OCI-M1 (cell line): ENCODE data around the gene KCTD14.
A peak's percentile ranks its signal among the peaks of the same experiment; 100 is the strongest.
"Not testable (repeated sequence)": the region's sequence is repeated elsewhere in the genome, so short reads cannot be mapped to it uniquely, and the experiment has no call there.

Experiments used
- DNase-seq: peaks from one replicate; lab custom pipeline; 2025; lab: John Stamatoyannopoulos, UW

The KCTD14 gene

DNA sequence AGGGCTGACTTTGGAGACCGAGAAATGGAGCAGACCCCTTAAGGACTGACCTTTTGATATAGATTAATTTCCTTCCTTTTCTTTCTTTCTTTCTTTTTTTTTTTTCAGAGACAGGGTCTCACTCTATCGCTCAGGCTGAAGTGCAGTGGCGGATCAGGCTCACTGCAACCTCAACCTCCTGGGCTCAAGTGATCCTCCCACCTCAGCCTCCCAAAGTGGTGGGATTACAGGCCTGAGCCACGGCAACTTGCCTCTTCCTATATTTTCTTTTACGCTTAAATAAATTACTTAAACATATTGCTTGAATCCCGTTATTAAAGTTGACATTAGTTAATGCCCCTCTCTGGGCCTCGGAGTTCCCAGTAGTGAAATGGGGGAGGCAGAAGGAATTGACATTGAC lies 350 bp upstream of the KCTD14 start:
- no peak for DNase-seq

DNA sequence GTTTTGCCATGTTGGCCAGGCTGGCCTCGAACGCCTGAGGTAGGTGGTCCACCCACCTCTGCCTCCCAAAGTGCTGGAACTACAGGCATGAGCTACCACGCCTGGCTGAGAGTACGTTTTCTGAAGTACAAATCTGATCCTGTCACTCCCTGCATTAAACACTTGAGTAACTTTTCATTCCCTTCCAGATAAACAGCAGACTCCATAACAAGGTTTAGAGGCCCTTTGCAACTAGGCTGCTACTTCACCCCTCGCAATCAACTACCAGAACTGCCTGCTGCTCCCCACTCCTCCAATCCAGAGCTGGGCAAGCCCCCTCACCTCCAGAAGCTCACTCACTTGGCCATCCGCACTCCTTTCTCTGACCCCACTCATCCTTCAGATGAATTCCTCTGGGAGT lies 1.5 kb downstream of the KCTD14 start:
- no peak for DNase-seq

DNA sequence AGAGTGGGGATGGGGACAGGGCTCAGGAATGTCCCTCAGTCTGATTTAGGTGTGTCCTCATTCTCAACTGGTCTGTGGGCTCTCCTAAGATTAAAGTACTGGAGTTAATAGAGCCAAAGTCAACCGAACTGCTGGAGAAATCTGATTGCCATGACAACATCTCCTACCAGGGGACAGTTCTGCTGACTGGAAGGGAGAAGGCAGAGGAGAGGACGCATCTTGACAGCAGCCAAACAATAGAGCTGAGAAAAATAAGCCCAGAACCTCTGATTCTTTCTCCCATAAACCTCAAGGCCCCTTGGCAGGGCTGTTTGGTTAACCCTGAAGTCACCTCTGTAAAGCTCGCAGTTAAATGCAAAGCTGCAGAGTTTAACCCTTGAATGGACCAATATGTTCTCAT lies 2.8 kb downstream of the KCTD14 start:
- DNase-seq: no peak

DNA sequence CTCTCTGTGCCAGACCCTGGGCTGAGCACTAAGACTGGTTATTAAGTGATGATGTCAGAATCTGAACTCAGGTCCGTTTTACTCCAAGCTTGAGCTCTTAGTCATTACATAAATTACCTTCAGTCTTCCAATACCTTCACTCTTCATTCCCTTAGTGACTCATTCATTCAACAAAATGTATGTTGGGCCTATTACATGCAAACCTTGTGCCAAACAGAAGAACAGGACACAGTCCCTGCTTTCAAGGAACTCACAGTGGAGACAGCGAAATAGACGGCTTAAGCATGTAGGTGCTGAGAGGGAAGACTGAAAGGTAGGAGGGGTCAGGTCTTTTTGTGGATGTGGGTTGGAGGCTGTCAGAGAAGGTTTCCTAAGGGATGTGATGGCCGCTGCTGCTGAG lies 3.3 kb downstream of the KCTD14 start:
- DNase-seq: no peak

DNA sequence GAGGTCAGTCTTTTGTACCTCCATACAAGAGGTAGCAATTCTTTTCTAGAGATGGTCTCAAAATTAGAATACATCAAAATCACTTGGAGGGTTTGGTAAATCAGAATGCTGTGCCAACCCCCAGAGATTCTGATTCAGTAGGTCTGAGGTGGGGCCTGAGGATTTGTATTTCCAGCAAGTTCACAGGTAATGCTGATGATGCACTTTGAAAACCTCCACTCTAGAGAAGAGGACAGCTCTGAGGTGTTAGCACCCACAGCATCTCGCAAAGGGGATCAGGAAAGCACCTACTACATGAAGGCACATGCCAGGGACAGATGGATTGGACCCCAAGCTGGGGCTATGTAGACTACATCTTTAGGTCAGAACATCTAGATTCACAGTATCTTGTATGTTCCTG lies 7.2 kb downstream of the KCTD14 start:
- no peak for DNase-seq

DNA sequence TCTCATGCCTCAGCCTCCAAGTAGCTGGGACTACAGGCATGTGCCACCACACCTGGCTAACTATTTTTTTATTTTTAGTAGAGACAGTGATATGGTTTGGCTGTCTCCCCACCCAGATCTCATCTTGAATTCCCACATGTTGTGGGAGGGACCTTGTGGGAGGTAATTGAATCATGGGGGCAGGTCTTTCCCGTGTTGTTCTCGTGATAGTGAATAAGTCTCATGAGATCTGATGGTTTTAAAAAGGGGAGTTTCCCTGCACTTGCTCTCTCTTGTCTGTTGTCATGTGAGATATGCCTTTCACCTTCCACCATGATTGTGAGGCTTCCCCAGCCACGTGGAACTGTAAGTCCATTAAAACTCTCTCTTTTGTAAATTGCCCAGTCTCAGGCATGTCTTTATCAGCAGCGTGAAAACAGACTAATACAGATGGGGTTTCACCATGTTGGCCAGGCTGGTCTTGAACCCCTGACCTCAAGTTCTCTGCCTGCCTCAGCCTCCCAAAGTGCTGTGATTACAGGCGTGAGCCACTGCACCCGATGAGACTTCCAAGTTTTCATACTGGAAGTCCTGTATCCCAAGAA lies 8.0 kb downstream of the KCTD14 start:
- peak; percentile 88 for DNase-seq

DNA sequence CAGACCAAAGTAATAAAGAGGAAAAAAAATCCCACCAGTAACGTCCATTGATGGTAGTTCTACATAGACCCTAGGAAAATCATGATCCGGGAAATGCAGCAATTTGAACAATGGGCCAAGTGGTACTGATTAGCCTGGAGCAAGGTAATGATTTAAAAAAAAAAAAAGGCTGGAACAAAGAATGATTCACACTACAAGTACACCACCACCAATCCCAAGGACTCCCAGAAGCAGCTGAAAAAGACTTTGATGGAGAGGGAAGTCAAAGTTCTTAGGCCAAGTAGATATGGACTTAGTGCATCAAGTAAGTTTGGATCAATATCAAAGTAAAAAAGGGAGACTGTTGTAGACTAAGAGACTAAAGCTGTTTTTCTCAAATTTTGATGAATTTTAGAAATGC lies 11.8 kb downstream of the KCTD14 start:
- DNase-seq: no peak

DNA sequence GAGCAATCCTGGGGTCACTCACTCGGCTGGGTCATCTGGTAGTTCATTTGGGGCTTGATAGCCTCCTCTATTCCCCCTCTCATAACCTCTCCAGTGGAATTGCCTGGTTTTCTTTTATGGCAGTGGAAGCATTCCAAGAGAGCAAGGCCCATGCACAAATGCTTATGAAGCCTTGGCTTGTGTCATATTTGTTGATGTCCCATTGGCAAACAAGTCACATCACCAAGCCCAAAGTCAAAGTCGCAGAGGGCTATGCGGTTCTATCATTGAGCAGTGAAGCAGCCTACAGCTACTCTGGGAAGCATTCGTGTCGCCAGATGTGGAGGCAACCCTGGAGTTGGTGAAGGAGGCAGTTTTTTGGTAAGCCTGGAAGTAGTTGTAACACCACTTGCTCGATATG lies 12.3 kb downstream of the KCTD14 start:
- DNase-seq: no peak

DNA sequence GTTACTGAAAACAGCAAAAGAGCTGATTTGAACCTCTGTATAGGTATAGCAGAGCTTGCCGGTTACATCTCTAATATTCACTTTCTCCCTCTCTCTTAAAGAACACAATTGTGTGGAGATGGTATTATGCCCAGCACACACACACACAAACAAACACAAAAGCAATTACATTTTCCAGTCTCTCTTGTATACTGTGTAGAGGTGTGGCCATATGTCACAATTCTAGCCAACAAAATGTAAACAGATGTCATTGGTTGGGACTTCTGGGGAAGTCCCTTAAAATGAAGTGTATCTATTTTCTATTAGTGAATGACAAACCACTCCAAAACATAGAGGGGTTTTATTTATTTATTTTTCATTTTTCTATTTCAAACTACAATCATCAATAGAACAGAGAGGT lies 12.8 kb downstream of the KCTD14 start:
- no peak for DNase-seq

DNA sequence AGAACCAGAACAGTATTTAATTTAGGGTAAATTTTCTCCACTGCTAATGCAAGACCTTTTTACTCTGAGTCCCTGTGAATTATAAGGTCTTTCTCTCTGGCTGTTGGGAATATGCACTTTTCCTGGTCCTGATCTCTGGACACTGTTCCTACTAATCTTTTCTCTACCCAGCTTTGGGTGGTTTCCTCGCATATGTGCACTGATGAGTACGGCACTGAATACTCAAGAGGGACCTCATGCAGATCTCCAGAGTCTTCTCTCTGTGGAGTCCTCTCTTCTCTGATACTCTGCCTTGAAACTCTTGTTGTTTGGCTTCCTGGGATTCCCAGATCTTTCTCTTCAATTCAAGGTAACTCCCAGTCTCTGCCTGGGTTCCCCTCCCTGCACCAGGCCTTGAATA lies 14.0 kb downstream of the KCTD14 start:
- DNase-seq: no peak

DNA sequence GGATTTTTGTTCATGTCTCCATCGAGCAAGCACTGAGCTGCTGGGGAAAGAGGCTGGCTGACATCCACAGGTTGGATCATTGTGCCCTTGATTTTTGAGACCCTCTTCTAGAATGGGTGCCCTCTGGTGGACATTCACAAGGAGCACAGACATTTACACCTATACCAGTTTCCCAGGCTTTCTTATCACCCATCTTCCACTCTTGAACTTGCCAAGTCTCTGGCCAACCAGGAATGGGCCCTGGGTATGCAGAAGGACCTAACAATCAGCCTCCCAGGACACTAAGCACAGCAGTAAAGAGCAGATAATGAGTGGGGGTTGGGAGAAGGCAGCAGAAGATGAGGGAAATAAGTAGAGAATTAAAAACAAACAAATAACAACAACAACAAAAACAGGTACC lies 22.9 kb downstream of the KCTD14 start:
- peak; percentile 96 for DNase-seq

DNA sequence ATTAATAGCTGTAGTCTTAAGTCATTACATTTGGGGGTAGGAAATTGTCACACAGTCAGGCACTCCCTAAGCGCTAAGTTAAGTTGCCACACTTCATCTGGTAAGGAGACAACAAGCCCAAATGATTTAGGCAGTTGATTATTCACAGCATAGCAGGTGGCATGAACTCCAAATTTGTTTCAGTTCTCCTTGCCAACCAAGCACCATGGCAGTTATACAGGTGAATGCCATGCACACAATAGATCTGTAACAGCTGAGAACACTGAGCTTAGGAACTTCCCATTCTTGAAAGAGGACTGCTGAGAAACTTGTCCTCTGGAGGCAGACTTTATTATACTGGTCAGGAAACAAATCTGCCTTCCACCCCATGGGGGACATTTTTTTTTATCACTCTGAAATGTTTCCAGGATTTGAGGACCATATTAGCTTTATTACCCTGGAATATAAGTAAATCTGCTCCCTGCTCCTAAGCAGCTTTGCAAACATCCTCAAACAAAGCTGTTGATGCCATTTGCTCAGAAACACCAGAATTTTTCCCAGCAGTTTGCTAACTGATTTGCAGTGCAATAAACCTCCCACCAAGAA lies 23.5 kb downstream of the KCTD14 start:
- DNase-seq: peak; percentile 64

DNA sequence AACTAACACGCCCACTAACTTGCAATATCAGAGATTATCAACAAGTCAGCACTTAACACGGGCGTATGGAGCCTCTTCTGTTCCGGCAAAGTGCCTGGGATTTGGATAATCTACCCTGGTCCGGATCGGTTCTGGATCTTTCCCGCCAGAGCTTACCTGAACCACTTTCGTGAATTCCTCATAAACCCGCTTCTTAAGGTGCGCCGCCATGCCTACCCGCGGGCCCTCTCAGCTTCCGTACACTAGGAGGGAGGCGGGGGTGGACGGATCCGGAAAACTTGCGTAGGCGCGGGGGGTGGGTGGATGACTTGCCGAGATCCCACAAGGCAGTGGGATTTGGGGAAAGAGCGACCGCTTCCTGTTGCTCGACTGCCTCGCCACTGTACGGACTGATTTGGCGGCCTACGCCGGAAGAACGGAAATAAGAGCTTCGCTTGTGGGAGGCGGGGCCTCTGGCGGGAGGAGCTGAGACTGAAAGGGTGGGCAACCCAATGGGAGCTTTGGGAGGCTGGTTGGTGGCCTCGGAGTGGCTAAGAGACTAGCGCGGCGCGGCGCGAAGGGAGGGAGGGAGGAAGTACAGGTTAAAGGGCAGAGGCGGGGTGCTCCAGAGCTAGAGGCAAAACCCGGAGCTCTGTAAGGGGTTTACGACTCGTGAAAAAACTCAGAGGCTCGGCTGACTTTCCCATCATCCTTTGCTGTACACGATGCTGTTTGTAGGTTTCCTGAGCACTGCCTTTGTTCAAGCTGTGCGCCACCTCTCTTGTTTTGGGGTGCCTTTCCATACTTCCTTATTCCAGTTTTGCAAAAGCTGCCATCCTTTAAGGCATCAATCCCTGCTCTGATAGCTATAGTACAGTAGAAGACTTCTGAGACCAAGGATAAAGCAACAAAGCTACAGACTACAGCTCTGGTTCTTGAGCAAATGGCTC lies 28.4 kb downstream of the KCTD14 start, which contains the start of gene INTS4:
Gene INTS4 (minus strand): TSS at position 235 of the 929 bp plus-strand sequence. CDS start 25 bp downstream, at position 210.
- DNase-seq: peak; percentile 100

DNA sequence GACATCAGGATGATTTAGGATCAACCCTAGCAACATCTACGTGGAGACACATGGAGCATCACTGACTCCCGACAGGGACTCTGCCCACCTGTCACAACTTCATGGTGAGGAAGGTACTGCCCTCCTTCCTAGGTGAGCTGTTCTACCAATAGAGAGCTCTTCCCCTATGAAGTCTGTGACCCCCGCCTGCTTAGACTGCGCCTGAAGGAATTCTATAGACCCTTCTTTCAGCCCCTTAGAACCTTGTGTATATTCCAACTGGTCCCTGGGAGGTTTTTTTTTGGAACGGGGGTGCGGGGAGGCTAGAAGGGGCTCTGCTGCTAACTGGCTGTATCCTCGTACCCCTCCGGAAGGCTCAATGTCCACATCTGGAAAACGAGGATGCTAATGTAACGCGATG lies 29.2 kb downstream of the KCTD14 start:
- DNase-seq: no peak

DNA sequence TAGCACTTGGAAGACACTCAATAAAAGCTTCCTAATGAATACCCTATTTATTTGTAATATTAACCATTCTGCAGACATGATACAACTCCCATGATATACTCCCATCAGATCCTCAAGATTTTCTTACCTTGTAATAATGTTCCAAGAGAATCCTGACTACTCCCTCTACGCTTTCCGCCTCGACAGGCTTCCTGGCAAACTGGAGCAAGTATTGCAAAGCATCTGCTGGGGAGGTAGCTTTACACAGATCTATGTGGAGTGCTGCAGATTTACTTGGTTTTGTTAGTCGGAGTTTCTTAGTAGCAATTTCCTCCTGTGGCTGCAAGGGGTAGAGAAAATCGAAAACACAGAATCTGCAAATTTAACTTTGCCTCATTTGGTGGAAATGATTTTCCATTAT lies 32.1 kb downstream of the KCTD14 start:
- no peak for DNase-seq

DNA sequence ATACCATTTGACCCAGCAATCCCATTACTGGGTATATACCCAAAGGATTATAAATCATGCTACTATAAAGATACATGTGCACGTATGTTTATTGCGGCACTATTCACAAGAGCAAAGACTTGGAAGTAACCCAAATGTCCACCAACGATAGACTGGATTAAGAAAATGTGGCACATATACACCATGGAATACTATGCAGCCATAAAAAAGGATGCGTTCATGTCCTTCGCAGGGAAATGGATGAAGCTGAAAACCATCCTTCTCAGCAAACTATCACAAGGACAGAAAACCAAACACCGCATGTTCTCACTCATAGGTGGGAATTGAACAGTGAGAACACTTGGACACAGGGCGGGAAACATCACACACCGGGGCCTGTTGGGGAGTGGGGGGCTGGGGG lies 36.6 kb downstream of the KCTD14 start:
- DNase-seq: not testable (repeated sequence)

DNA sequence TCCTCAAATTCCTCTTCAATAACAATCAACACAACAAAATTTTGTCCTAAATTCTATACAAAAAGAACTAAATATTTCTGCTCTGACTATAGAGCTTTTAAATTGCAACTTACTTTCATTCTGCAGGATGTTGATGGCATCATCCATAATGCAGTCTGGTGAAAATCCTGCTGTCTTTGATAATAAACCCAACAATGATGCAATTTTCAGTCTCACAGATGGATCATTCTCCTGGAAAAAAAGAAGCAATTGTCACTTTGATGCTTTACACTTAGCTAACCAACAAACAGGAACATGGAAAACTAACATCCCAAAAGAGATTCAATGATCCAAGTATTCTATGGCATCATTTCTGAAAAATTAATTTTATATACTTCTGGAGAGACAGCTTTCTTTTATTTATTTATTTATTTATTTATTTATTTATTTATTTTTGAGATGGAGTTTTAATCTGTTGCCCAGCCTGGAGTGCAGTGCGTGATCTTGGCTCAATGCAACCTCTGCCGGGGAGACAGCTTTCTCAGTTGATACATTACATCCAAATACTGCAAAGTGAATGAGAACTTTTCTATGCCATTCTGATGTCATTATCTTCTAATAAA lies 41.6 kb downstream of the KCTD14 start:
- peak; percentile 65 for DNase-seq

DNA sequence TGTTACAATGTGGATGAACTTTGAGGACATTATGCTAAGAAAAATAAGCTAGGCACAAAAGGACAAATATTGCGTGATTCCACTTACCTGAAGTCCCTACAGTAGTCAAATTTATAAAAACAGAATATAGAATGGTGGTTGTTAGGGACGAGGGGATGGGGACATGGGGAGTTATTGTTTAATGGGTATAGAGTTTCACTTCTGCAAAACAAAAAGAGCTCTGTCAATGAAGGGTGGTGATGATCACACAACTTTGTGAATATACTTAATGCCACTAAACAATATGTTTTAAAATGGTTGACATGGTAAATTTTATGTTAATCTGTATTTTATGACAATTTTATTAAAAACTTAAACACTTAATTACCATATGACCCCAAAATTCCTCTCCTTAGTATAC lies 54.7 kb downstream of the KCTD14 start:
- DNase-seq: no peak

DNA sequence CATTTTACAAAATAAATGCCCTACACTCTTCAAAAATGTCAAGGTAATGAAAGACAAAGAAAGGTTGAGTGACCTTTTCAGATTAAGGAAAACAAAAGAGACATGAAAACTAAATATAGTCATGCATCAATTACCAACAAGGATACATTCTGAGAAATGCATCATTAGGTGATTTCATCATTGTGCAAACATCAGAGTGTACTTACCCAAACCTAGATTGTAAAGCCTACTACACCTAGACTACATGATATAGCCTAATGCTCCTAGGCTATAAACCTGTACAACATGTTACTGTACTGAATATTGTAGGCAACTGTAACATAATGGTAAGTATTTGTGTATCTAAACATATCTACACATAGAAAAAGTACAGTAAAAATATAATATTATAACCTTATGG lies 55.3 kb downstream of the KCTD14 start:
- DNase-seq: no peak

DNA sequence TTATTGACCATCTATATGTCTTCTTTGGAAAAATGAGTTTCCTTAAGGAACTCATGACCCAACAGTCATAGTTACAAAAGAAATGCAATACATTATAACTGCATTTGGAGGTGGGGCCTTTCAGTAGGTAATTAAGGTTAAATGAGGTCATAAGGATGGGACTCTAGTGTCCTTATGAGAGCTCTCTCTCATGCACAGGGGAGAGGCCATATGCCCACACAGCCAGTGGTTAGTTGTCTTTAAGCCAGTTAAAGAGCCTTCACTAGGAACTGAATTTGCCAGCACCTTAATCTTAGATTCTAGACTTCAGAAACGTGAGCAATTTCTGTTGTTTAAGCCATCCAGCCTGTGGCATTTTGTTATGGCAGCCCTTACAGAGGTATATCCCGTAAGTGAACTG lies 56.0 kb downstream of the KCTD14 start:
- DNase-seq: no peak

DNA sequence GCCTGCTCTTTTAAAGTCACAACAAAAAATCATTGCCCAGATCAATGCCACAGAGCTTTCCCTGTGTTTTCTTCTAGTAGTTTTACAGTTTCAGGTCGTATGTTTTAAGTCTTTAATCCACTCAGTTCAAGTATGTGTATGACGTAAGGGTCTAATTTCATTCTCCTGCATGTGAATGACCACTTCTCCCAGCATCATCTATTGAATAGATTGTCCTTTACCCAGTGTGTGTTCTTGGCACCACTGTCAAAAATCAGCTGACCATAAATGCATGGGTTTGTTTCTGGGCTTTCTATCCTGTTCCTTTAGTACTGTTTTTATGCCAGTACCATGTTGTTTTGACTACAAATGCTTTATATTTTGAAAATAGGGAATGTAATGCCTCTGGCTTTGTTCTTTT lies 56.7 kb downstream of the KCTD14 start:
- DNase-seq: no peak
